GM12864 (cell line): ENCODE data around the gene MED13.

Experiments used
- DNase-seq: peaks from one replicate; pipeline ENCODE4 v3.0.0-alpha.2; 2011; ENCODE audit warnings: low read depth
- H3K4me3 ChIP-seq: 2 replicates; pipeline ENCODE4 v1.5.1; 2011; ENCODE audit warnings: mild to moderate bottlenecking, low read depth, low read length, control low read depth
- TF ChIP-seq, protein P1 (sequence below): IDR thresholded peaks from 2 replicates; pipeline ENCODE4 v1.5.1; 2011; ENCODE audit warnings: low read depth, mild to moderate bottlenecking, moderate library complexity, low read length, control low read depth, inconsistent platforms; ENCODE audit errors: missing control alignments

MED13 gene

DNA sequence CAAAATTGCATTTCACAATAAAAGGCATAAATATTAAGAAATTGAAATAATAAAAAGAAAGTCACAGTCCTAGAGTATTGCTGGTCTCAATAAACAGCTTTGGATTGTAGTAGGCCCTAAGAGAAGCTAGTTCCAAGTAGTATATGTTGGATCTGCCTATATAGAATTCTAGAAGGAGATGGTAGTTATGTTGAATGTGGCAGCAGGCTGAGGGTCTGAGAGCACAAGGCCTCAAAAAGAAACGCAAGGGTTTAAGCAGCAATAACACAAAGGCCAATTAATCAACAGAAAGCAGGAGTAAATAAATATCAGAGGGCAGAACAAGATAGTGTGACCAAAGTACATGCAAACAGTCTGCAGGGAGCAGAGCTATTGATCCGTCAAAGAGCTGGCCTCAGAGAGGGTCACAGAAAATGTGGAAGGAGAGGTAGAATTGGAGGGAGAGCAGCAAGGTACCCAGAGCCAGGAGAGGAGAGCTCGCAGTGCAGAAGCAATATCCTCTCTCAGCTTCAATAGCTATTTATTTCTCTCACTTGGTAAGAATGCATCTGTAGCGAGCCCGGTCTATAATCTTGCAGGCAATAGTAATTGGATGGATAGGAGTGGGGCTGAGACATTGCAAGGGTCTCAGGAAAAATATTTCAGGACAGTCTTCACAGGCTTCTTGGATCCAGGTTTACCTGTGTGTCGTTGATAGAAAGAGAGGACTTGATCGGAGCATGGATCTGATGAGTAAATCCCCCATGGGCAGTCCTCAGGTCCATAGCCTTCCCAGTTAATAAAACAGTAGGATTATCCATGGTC is 25.1 kb upstream of the MED13 start:
- TF ChIP-seq, protein P1, sequence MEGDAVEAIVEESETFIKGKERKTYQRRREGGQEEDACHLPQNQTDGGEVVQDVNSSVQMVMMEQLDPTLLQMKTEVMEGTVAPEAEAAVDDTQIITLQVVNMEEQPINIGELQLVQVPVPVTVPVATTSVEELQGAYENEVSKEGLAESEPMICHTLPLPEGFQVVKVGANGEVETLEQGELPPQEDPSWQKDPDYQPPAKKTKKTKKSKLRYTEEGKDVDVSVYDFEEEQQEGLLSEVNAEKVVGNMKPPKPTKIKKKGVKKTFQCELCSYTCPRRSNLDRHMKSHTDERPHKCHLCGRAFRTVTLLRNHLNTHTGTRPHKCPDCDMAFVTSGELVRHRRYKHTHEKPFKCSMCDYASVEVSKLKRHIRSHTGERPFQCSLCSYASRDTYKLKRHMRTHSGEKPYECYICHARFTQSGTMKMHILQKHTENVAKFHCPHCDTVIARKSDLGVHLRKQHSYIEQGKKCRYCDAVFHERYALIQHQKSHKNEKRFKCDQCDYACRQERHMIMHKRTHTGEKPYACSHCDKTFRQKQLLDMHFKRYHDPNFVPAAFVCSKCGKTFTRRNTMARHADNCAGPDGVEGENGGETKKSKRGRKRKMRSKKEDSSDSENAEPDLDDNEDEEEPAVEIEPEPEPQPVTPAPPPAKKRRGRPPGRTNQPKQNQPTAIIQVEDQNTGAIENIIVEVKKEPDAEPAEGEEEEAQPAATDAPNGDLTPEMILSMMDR, result no peak
- no peak for DNase-seq
- no peak overlapping the region for H3K4me3 ChIP-seq

DNA sequence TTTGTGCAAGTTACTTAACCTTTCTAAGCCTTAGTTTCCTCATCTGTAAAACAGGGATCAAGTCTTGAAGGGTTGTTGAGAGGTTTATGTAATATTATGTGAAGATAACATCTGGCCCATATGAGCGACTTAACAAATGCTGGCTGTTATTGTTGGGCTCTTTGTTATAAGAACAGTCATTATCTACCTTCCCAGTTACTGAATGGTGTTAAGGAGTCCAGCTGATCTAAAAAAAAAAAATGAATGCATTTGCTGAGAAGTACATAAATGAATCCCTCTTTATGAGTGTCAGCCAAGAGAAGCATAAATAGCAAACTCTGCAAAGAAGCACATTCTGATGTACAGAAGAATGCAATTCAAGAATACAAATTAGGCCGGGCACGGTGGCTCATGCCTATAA is 24.3 kb upstream of the MED13 start:
- no peak for DNase-seq
- TF ChIP-seq, protein P1, result no peak
- no peak overlapping the region for H3K4me3 ChIP-seq

DNA sequence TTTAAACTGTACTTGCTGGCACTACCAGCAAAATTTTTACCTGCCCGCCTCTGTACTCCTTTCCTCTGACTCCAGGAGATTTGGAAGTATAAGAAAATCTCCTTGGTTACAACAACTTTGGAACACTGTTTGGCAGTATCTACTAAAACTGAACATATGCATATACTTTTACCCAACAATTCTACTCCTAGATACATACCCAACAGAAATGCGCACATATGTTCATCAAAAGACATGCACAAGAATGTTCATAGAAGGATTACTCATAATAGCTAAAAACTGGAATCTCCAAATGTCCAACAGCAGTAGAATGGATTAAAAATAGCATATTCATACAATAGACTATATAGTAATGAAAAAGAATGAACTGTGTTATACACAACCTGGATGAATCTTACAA is 21.7 kb upstream of the MED13 start:
- TF ChIP-seq, protein P1, result no peak
- no peak for DNase-seq
- H3K4me3 ChIP-seq, result no peak overlapping the region

DNA sequence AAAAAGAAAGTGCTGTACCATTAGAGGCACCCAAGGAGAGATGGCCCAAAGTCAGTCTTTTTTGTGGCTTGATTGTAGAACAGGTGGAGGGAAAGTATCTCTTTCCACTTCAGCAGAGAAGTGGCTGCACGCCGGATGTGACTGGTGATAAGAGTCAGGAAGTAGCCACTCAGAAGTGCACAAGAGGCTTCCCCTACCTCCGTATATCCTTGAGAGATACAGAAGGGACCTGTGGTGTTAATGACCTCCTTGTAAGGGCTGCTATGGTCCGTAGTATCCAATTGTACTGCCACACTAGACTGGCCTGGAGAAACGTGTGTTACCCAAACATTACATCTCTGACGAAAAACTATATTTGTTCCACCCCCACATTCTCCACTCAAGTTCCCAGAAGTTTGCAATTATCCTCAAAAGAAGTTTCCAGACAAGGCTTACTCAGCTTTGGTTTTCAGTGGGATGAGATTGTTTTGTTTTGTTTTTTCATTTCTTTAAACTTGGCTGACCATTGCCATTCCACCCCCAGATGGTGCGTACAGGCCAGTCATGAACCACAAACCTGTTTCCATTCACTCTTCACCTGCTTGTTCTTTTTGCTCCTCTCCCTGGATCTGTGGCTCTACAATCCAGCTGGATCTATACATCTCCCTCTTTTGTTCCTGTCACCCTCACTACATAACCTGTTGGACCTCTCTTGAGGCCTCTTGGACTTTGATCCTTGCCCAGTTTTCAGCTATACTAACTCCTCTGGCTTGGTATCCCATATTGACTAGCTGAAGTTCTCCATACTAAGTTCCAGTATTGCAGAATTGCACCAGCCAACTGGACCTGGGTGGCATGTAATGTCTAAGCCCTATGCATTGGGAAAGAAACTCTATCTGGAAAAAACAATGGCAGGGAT is 20.7 kb upstream of the MED13 start:
- no peak for DNase-seq
- no peak overlapping the region for H3K4me3 ChIP-seq
- TF ChIP-seq, protein P1, result no peak

DNA sequence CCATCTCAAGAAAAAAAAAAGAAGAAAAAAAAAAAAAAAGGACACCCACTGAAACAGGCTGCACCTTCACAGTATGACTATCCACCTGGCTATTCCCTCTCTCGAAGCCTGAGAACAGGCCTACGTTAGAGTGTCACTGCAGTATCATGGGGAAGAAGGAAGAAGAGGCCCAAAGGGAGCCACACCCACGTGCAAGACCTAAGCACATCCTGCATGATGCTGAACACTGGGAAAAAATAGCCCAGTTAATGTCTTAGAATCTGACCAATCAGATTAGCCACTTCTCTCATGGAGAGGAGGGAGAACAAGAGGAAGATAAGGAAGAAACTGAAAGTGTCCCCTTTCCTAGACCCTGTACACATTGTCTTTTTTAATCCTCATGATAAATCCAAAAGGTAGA is 19.5 kb upstream of the MED13 start:
- TF ChIP-seq, protein P1, result no peak
- no peak overlapping the region for H3K4me3 ChIP-seq
- no peak for DNase-seq

DNA sequence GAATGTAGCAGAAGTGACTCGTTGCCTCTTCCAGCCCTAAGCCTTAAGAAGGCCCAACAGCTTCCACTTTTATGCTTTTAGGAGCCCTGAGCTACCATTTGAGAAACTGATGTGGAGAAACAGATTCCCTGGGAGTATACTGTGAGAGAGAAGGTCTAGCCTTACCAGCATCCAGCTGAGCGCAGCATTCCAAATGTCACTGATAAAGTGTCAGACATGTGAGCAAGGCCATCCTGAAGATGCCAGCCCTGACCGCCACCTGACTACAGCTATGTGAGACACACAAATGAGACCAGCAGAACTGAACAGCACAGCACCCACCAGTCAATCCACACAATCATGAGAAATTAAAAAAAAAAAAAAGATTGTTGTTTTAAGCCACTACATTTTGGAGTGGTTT is 18.6 kb upstream of the MED13 start:
- no peak overlapping the region for H3K4me3 ChIP-seq
- no peak for DNase-seq
- TF ChIP-seq, protein P1, result no peak
